H9 (cell line): ENCODE results near the gene KY. TPM values are rescaled to one million over a fixed set of nuclear protein-coding genes. Genes with fewer than 3 reads are reported as not detected.

Experiments
- DNase-seq: peaks from one replicate; pipeline ENCODE4 v3.0.0-alpha.2; 2017
- H2AFZ ChIP-seq: one replicate; pipeline ENCODE4 v1.6.1; 2013; ENCODE audit warnings: mild to moderate bottlenecking, low read length, control low read depth, moderate library complexity
- H2AK5ac ChIP-seq: 2 replicates; pipeline ENCODE4 v1.6.1; 2013; ENCODE audit warnings: low read length, control low read depth, mixed read lengths; ENCODE audit not compliant: insufficient read length
- H2BK120ac ChIP-seq: one replicate; pipeline ENCODE4 v1.6.1; 2013; ENCODE audit warnings: low read depth, mild to moderate bottlenecking, low read length, control low read depth, inconsistent platforms; ENCODE audit not compliant: poor library complexity, severe bottlenecking
- H2BK12ac ChIP-seq: 2 replicates; pipeline ENCODE4 v1.6.1; 2013; ENCODE audit warnings: low read length, control low read depth, mixed read lengths, low read depth; ENCODE audit not compliant: insufficient read length
- H2BK15ac ChIP-seq: 2 replicates; pipeline ENCODE4 v1.6.1; 2013; ENCODE audit warnings: low read depth, low read length, control low read depth
- H2BK20ac ChIP-seq: one replicate; pipeline ENCODE4 v1.6.1; 2013; ENCODE audit warnings: low read depth, mild to moderate bottlenecking, low read length, control low read depth, inconsistent platforms; ENCODE audit not compliant: poor library complexity, severe bottlenecking
- H2BK5ac ChIP-seq: 2 replicates; pipeline ENCODE4 v1.6.1; 2013; ENCODE audit warnings: low read length, control low read depth, mixed read lengths; ENCODE audit not compliant: insufficient read length
- H3K14ac ChIP-seq: 2 replicates; pipeline ENCODE4 v1.6.1; 2013; ENCODE audit warnings: low read length, control low read depth; ENCODE audit not compliant: insufficient read depth
- H3K18ac ChIP-seq: 2 replicates; pipeline ENCODE4 v1.6.1; 2013; ENCODE audit warnings: low read depth, mild to moderate bottlenecking, mixed read lengths, low read length, control low read depth; ENCODE audit not compliant: insufficient read length
- H3K23ac ChIP-seq: 2 replicates; pipeline ENCODE4 v1.6.1; 2013; ENCODE audit warnings: low read length, control low read depth, mixed read lengths, low read depth; ENCODE audit not compliant: insufficient read length
- H3K23me2 ChIP-seq: 2 replicates; pipeline ENCODE4 v1.6.1; 2013; ENCODE audit warnings: low read depth, mild to moderate bottlenecking, mixed read lengths, low read length, control low read depth; ENCODE audit not compliant: insufficient read length, poor library complexity, severe bottlenecking
- H3K27ac ChIP-seq: 2 replicates; pipeline ENCODE4 v1.5.1; 2013; ENCODE audit warnings: low read length, control low read depth, mixed read lengths, low read depth; ENCODE audit not compliant: insufficient read length
- H3K27me3 ChIP-seq: 2 replicates; pipeline ENCODE4 v1.6.1; 2013; ENCODE audit warnings: low read length, control low read depth, inconsistent platforms; ENCODE audit not compliant: insufficient read depth
- H3K4ac ChIP-seq: 2 replicates; pipeline ENCODE4 v1.6.1; 2013; ENCODE audit warnings: low read depth, mild to moderate bottlenecking, control low read depth, inconsistent platforms, low read length, moderate library complexity
- H3K4me1 ChIP-seq: 2 replicates; pipeline ENCODE4 v1.6.1; 2013; ENCODE audit warnings: low read length, control low read depth, inconsistent platforms; ENCODE audit not compliant: insufficient read depth
- H3K4me2 ChIP-seq: 2 replicates; pipeline ENCODE4 v1.6.1; 2013; ENCODE audit warnings: low read length, control low read depth, mixed read lengths; ENCODE audit not compliant: insufficient read length, insufficient read depth
- H3K56ac ChIP-seq: 2 replicates; pipeline ENCODE4 v1.6.1; 2013; ENCODE audit warnings: low read depth, mild to moderate bottlenecking, mixed read lengths, low read length, control low read depth; ENCODE audit not compliant: insufficient read length
- H3K79me1 ChIP-seq: 2 replicates; pipeline ENCODE4 v1.6.1; 2013; ENCODE audit warnings: low read depth, mild to moderate bottlenecking, moderate library complexity, low read length, control low read depth, inconsistent platforms; ENCODE audit not compliant: insufficient read depth, poor library complexity, severe bottlenecking
- H3K79me2 ChIP-seq: 2 replicates; pipeline ENCODE4 v1.6.1; 2013; ENCODE audit warnings: low read length, control low read depth, inconsistent platforms; ENCODE audit not compliant: insufficient read depth
- H3K9ac ChIP-seq: 2 replicates; pipeline ENCODE4 v1.6.1; 2013; ENCODE audit warnings: low read length, control low read depth, mixed read lengths; ENCODE audit not compliant: insufficient read length; ENCODE audit errors: extremely low read depth
- H3K9me3 ChIP-seq: one replicate; pipeline ENCODE4 v1.6.1; 2013; ENCODE audit warnings: low read depth, low read length, inconsistent platforms; ENCODE audit not compliant: control insufficient read depth
- H3T11ph ChIP-seq: one replicate; pipeline ENCODE4 v1.6.1; 2013; ENCODE audit warnings: mild to moderate bottlenecking, low read length, control low read depth, inconsistent platforms
- H4K20me1 ChIP-seq: one replicate; pipeline ENCODE4 v1.6.1; 2013; ENCODE audit not compliant: control insufficient read depth, insufficient read length, insufficient read depth
- H4K5ac ChIP-seq: 2 replicates; pipeline ENCODE4 v1.6.1; 2013; ENCODE audit warnings: low read depth, mild to moderate bottlenecking, mixed read lengths, low read length, control low read depth; ENCODE audit not compliant: insufficient read length
- H4K8ac ChIP-seq: replicated peaks from 2 replicates; pipeline ENCODE4 v1.6.1; 2013; ENCODE audit warnings: low read length, control low read depth, mixed read lengths, low read depth; ENCODE audit not compliant: insufficient read length
- H4K91ac ChIP-seq: 2 replicates; pipeline ENCODE4 v1.6.1; 2013; ENCODE audit warnings: low read depth, mild to moderate bottlenecking, moderate library complexity, mixed read lengths, low read length, control low read depth; ENCODE audit not compliant: insufficient read length
- H3K27ac Mint-ChIP-seq, 3 experiments: 2 replicates in 2 of 3; 3 replicates in 1 of 3; pipeline ENCODE4 v1.8.0; 2020 to 2021; ENCODE audit warnings: mixed read lengths in 3 of 3, mild to moderate bottlenecking in 1 of 3, moderate library complexity in 1 of 3
- H3K27me3 Mint-ChIP-seq: 2 replicates; pipeline ENCODE4 v1.8.0; 2021; ENCODE audit warnings: low read depth, mild to moderate bottlenecking, moderate library complexity, mixed read lengths
- H3K36me3 Mint-ChIP-seq, 3 experiments: 2 replicates in 2 of 3; 3 replicates in 1 of 3; pipeline ENCODE4 v1.8.0; 2020 to 2021; ENCODE audit warnings: low read depth in 3 of 3, mixed read lengths in 3 of 3; ENCODE audit not compliant: insufficient read depth in 1 of 3
- H3K4me1 Mint-ChIP-seq, 2 experiments: 2 replicates each; pipeline ENCODE4 v1.8.0; 2020; ENCODE audit warnings: mixed read lengths in 2 of 2
- H3K4me3 Mint-ChIP-seq, 2 experiments: 2 replicates in 1 of 2; 3 replicates in 1 of 2; pipeline ENCODE4 v1.8.0; 2020 to 2021; ENCODE audit warnings: mild to moderate bottlenecking in 2 of 2, mixed read lengths in 2 of 2, moderate library complexity in 1 of 2
- H3K9me3 Mint-ChIP-seq, 2 experiments: 2 replicates in 1 of 2; 3 replicates in 1 of 2; pipeline ENCODE4 v1.8.0; 2020; ENCODE audit warnings: mild to moderate bottlenecking in 2 of 2, mixed read lengths in 2 of 2, moderate library complexity in 1 of 2
- CTCF ChIP-seq: fragments of 200-600 bp; sonication (generic); conservative IDR thresholded peaks from 3 replicates; pipeline ENCODE4 v1.8.0; 2021; ENCODE audit warnings: antibody characterized with exemption, mild to moderate bottlenecking
- WGBS: extraction: QIAGEN DNeasy Blood & Tissue Kit; methylation state at CpG from one replicate; pipeline ENCODE4 v1.1.7; 2013; ENCODE audit warnings: missing lambda C conversion rate, low lambda C conversion rate, mixed read lengths; ENCODE audit not compliant: insufficient read length; ENCODE audit errors: extremely low coverage; 5-methylcytosine and 5-hydroxymethylcytosine counted together
- total RNA-seq: library from RNA; stranded (reverse); gene quantifications from 2 replicates; pipeline ENCODE4 v1.2.1, GENCODE V29; 2021

KY gene
- total RNA-seq, 1 experiment from 2014 or later, result not detected

- no peak overlapping the region for H2BK15ac ChIP-seq
- no peak overlapping the region for H3K4me2 ChIP-seq
- no peak overlapping the region for H3K4ac ChIP-seq
- peaks cover 25% of the 10 kb centered on the region for H3K27me3 Mint-ChIP-seq
- no peak overlapping the region for H3K27ac ChIP-seq
- no peak overlapping the region for H2BK120ac ChIP-seq
- no peak overlapping the region for H3K9ac ChIP-seq
- H3T11ph ChIP-seq, result no peak overlapping the region
- no peak for DNase-seq
- H3K4me3 Mint-ChIP-seq, result no peak overlapping the region
- no CpG with 5 or more reads among the region's 10 CpGs for WGBS
- H3K9me3 Mint-ChIP-seq, result no peaks in the 10 kb centered on the region
- H3K18ac ChIP-seq, result no peak overlapping the region
- no peak overlapping the region for H2AK5ac ChIP-seq
- H3K14ac ChIP-seq, result no peak overlapping the region; the same call in 1 of the 2 replicates
- H3K27ac Mint-ChIP-seq, result no peak overlapping the region
- H4K8ac ChIP-seq, result no peak overlapping the region
- H3K56ac ChIP-seq, result no peak overlapping the region
- no peaks in the 10 kb centered on the region for H3K79me2 ChIP-seq
- H2AFZ ChIP-seq, result no peak overlapping the region
- no peaks in the 10 kb centered on the region for H3K27me3 ChIP-seq
- no peak overlapping the region for H4K91ac ChIP-seq
- H3K4me1 ChIP-seq, result no peaks in the 10 kb centered on the region; the same call in 1 of the 2 replicates
- no peak overlapping the region for H4K5ac ChIP-seq
- H2BK5ac ChIP-seq, result no peak overlapping the region
- H2BK12ac ChIP-seq, result no peak overlapping the region
- no peaks in the 10 kb centered on the region for H3K23me2 ChIP-seq
- no peak overlapping the region for H3K23ac ChIP-seq
- H3K9me3 ChIP-seq, result no peaks in the 10 kb centered on the region
- H3K36me3 Mint-ChIP-seq, result no peaks in the 10 kb centered on the region; a peak in 1 of 7 replicates
- no peaks in the 10 kb centered on the region for H4K20me1 ChIP-seq
- no peak for TF ChIP-seq CTCF
- no peaks in the 10 kb centered on the region for H3K79me1 ChIP-seq
- H2BK20ac ChIP-seq, result no peak overlapping the region
- peaks cover 0 to 4% of the 10 kb centered on the region in 2 experiments; a peak in 1 of 4 replicates for H3K4me1 Mint-ChIP-seq
These were observed 40.9 kb downstream of the KY start for GRCh38 chr3:134609821-134610431.
